ENCODE results near the gene MAPK10. TPM values are rescaled to one million over a fixed set of nuclear protein-coding genes. Genes with fewer than 3 reads are reported as not detected.
"Not testable (repeated sequence)": the region's sequence is repeated elsewhere in the genome, so short reads cannot be mapped to it uniquely, and the experiment has no call there.

MAPK10 gene
- polyA plus RNA-seq, 6 donors from 2014 or later: 0.08 to 1.5 (median 0.97) TPM

DNA sequence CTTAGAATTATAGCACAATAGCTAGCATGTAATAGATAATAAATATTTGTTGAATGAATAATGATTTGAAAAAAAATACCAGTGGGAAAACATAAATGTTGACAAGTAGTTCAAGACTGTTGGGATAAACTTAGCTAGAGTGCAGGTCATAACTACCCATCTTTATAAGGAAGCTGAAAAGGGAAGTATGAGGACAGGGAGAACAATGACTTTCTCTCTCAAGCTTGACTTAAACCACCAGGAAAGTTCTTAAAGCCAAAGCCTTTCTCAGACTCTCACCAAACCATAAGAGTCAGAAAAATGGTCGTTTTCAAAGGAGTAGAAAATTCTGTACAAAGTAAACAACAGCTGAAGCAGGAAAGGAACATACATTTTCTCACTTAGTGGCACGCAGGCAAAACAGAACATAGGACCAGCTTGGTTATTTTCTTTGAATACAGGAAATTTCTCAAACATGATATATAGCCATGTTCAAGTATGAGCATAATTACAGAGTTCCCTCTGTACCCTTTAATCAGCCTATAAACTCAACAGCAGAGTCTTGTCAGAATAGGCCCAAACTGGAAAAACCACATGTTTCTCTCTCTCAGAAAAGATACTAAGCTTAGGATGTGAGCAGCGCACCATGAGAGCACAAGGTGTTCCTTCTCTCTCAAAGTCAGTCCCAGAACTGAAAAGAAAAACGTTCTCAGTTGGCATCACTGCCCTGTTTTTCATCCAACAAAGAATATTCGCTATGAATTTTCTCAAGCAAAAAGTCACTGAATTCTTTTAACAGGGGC lies 28.7 kb downstream of the MAPK10 start:
- ATAC-seq (ENCODE audit: low read depth in 2 of 2) (no peak), DNase-seq (no peak)
- Mint-ChIP-seq H3K4me1 (peaks cover 0 to 4% (median 0%) of the 10 kb centered on the region in 3 donors), H3K27ac (peak overlapping the region in 1 of 6 donors; percentile 93), H3K9me3 (peaks cover 0 to 6% (median 0%) of the 10 kb centered on the region in 7 donors), H3K36me3 (no peaks in the 10 kb centered on the region), H3K4me3 (no peak overlapping the region), H3K27me3 (no peaks in the 10 kb centered on the region)

DNA sequence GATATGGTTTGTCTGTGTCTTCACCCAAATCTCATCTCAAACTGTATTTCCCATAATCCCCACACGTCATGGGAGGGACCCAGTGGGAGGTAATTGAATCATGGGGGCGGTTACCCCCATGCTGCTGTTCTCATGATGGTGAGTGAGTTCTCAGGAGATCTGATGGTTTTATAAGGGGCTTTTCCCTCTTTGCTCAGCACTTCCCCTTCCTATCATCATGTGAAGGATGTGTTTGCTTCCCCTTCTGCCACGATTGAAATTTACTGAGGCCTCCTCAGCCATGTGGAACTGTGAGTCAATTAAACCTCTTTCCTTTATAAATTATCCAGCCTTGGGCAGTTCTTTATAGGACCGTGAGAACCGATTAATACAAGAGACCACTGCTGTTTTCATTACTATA lies 29.4 kb downstream of the MAPK10 start:
- not testable (repeated sequence) for H3K9me3 Mint-ChIP-seq, H3K36me3 Mint-ChIP-seq, H3K4me1 Mint-ChIP-seq, H3K4me3 Mint-ChIP-seq, H3K27me3 Mint-ChIP-seq
- peak overlapping the region in 3 of 6 donors; percentile 17 to 37 (median 26) for H3K27ac Mint-ChIP-seq
- ATAC-seq (ENCODE audit: low read depth in 2 of 2) (peak; percentile 35 to 50), DNase-seq (peak; percentile 3)

DNA sequence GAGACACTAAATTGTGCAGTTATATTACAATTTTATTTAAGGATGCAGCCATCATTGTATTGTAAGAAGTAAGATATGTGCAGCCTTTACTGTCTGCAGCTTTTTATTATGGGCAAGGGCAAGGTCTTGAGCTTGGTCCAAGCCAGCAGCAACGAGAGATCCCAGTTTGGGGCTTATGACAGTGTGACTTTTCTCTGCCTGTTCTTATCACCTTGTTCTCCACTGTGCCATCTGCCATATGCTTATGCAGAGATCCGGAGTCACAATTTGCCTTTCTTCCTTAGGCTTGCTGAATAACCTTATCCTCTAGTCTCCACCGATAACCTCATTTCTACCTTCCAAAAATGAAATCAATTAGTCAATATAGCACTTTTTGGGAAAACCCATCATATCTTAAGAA lies 30.4 kb downstream of the MAPK10 start:
- no peak overlapping the region for H3K4me3 Mint-ChIP-seq
- H3K9me3 Mint-ChIP-seq: peaks cover 0 to 6% (median 0%) of the 10 kb centered on the region in 7 donors
- DNase-seq (no peak), ATAC-seq (ENCODE audit: low read depth in 2 of 2) (no peak)
- H3K4me1 Mint-ChIP-seq: peaks cover 0 to 4% (median 0%) of the 10 kb centered on the region in 3 donors
- no peaks in the 10 kb centered on the region for H3K27me3 Mint-ChIP-seq
- H3K27ac Mint-ChIP-seq: no peak overlapping the region
- no peaks in the 10 kb centered on the region for H3K36me3 Mint-ChIP-seq

DNA sequence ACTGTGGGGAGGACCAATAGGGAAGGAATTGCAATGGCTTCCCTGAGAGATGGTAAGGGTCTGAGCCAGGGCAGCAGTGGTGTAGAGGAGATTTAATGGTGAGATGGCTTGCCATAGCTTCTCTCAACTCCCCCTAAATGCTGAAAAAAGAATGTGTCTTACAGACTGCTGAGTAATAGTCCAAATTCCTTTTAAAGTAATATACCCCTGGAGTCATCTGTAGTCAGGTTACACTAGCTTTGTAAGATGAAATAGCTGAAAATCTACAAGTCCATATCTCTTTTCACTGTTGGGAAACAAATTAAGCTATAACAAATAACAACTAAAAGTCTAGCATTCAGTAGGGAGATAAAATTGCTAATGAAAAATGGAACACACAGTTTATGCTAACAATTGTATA lies 33.5 kb downstream of the MAPK10 start:
- no peak overlapping the region for H3K4me3 Mint-ChIP-seq
- H3K27me3 Mint-ChIP-seq: no peaks in the 10 kb centered on the region
- DNase-seq (no peak), ATAC-seq (ENCODE audit: low read depth in 2 of 2) (no peak)
- no peaks in the 10 kb centered on the region for H3K36me3 Mint-ChIP-seq
- H3K27ac Mint-ChIP-seq: no peak overlapping the region
- H3K9me3 Mint-ChIP-seq: peaks cover 0 to 6% (median 1%) of the 10 kb centered on the region in 7 donors
- peaks cover 0 to 4% (median 0%) of the 10 kb centered on the region in 3 donors for H3K4me1 Mint-ChIP-seq

DNA sequence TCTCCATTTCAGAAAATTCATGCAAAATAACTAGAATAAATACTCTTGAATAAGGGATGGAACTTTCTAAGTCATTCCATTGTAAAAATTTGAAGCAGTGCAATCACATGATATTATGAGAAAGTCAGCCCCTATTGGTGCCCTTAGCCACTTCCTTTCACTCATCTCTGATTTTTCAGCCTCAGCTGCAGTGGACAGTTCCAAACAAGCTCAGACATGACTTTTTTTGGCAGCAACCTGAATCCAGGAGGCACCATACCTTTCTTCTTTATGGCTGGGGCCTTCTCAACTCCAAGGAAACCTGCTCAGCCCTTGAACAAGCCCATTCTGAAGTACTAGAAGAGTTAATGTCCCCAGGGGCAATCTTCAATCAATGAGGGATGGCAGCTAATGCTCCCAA lies 40.5 kb downstream of the MAPK10 start:
- Mint-ChIP-seq H3K9me3 (peaks cover 0 to 6% (median 0%) of the 10 kb centered on the region in 7 donors), H3K4me3 (no peak overlapping the region), H3K36me3 (no peaks in the 10 kb centered on the region), H3K27ac (no peak overlapping the region), H3K4me1 (no peaks in the 10 kb centered on the region), H3K27me3 (peaks cover 0 to 4% (median 0%) of the 10 kb centered on the region in 3 donors)
- ATAC-seq (ENCODE audit: low read depth in 2 of 2) (no peak), DNase-seq (no peak)

DNA sequence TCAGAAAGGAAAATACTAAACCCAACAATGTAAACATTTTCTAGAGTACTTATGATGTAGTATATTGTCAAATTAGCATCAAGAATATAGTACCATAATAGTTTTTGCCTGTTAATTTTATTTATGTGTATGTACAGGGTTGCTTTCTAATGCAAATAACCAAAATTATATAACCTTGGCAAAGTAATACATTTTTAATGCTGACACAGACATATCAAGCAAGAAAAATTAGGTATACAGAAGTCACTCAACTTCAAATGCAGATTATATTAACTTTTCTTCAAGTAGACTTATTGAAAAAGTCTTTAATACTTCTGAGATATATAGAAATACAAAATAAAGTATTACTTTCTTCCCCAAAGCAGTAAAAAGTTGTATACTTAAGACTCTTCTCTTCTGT lies 44.3 kb downstream of the MAPK10 start:
- DNase-seq: no peak
- ATAC-seq (ENCODE audit: low read depth in 2 of 2): no peak
- Mint-ChIP-seq H3K27me3 (peaks cover 0 to 4% (median 0%) of the 10 kb centered on the region in 3 donors), H3K36me3 (no peaks in the 10 kb centered on the region), H3K4me3 (no peak overlapping the region), H3K27ac (no peak overlapping the region), H3K9me3 (peaks cover 0 to 6% (median 0%) of the 10 kb centered on the region in 7 donors), H3K4me1 (no peaks in the 10 kb centered on the region)

DNA sequence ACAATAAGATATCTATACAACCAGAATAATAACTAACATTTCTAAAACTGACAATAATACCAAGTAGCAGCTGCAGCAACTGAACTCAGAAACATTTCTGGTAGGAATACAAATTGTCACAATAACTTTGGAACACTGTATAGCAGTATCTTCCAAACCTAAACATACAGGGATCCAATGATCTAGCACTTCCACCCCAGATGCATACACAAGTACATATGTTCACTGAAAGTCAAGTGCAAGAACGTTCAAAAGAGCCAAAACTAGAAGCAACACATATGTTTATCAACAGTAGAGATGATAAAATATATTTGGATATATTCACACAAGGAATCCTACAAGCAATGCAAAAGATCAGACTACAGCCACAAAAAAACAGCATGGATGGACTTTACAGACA lies 46.2 kb downstream of the MAPK10 start:
- no peaks in the 10 kb centered on the region for H3K9me3 Mint-ChIP-seq
- H3K4me3 Mint-ChIP-seq: no peak overlapping the region
- H3K27ac Mint-ChIP-seq: no peak overlapping the region
- H3K4me1 Mint-ChIP-seq: no peaks in the 10 kb centered on the region
- H3K27me3 Mint-ChIP-seq: peaks cover 0 to 4% (median 0%) of the 10 kb centered on the region in 3 donors
- no peaks in the 10 kb centered on the region for H3K36me3 Mint-ChIP-seq
- DNase-seq (no peak), ATAC-seq (ENCODE audit: low read depth in 2 of 2) (no peak)

DNA sequence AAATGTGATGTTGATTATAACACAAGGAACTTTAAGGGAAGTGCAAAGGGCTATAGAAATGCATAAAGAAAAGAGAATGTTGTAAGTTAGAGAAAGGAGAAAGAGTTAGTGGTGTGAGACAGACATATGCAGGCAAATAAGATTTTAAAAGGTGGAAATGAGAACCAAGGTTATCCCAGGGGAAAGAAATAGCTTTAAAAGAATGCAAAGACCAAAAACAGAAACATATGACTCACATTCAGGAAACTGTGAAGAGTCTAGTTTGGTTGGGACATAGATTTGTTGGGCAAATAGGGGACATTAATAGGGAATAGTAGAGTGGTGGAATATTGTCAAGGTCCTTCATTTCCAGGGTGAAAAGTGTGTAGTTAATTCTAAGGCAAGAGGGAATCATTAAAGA lies 52.4 kb downstream of the MAPK10 start:
- no peak overlapping the region for H3K4me3 Mint-ChIP-seq
- H3K27ac Mint-ChIP-seq: no peak overlapping the region
- H3K9me3 Mint-ChIP-seq: peaks cover 0 to 3% (median 0%) of the 10 kb centered on the region in 7 donors
- no peaks in the 10 kb centered on the region for H3K27me3 Mint-ChIP-seq
- no peak for DNase-seq
- no peak for ATAC-seq (ENCODE audit: low read depth in 2 of 2)
- no peaks in the 10 kb centered on the region for H3K36me3 Mint-ChIP-seq
- no peaks in the 10 kb centered on the region for H3K4me1 Mint-ChIP-seq

DNA sequence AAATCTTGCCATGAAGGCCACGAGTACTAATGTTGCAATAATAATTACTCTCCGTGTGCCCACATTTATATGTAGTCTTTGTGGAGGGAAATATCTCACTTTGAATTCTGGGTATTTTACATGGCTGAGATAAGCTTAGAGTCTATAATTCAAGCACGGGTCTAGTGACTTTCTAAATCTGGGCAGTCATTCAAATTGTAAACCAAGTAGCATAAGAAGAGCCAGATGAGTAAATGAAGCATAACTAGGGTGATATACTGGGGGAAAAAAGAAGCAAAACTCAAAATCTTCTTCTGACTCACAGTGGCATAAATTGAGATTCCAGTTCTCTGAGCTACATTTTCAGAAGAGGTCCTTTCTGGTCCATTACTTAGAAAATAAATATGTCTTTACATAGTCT lies 53.0 kb downstream of the MAPK10 start:
- H3K27ac Mint-ChIP-seq: no peak overlapping the region
- no peak for ATAC-seq (ENCODE audit: low read depth in 2 of 2)
- H3K4me1 Mint-ChIP-seq: no peaks in the 10 kb centered on the region
- peaks cover 0 to 3% (median 0%) of the 10 kb centered on the region in 7 donors for H3K9me3 Mint-ChIP-seq
- no peaks in the 10 kb centered on the region for H3K36me3 Mint-ChIP-seq
- H3K4me3 Mint-ChIP-seq: no peak overlapping the region
- no peaks in the 10 kb centered on the region for H3K27me3 Mint-ChIP-seq
- no peak for DNase-seq

DNA sequence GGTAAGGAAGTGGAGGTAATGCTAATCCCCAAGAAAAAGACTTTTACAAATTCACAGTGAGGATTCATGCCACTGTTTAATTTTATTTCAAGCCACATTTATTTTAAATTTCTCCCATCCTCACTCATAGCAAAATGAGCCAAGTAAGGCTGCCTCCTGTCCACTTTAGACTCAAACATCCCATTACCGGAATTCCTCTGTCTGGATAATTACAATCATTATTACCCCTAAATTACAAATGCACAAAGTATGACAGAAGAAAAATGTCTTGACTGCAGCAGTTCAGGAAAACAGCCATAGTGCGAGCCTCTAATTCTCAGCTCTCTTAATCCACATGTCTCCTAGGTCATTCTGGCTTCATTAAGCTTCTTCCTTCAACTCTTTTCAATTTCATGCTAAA lies 57.0 kb downstream of the MAPK10 start:
- Mint-ChIP-seq H3K4me1 (no peaks in the 10 kb centered on the region), H3K9me3 (peaks cover 0 to 3% (median 0%) of the 10 kb centered on the region in 7 donors), H3K36me3 (no peaks in the 10 kb centered on the region), H3K27ac (no peak overlapping the region), H3K27me3 (peaks cover 0 to 1% (median 0%) of the 10 kb centered on the region in 3 donors), H3K4me3 (no peak overlapping the region)
- no peak for ATAC-seq (ENCODE audit: low read depth in 2 of 2)
- no peak for DNase-seq

DNA sequence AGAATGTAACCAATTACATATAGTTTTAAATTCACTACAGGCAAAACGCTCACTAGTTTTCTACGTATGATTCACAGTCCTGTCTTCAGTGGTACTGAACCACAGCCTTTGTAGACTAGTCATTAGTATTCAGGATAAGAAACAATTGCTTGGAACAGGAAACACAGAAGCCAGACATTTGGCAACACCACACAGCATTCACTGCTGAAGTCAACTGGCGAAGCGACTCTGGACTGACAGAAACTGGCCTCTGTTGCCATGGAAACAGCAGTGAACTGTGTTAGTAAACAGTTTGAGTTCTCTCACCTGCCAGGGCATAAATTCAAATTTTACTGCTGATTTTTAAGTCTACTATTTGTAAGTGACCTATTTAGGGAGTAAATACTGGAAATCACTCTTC lies 57.6 kb downstream of the MAPK10 start:
- Mint-ChIP-seq H3K4me1 (no peaks in the 10 kb centered on the region), H3K27me3 (peaks cover 0 to 5% (median 0%) of the 10 kb centered on the region in 3 donors), H3K9me3 (peaks cover 0 to 3% (median 0%) of the 10 kb centered on the region in 7 donors), H3K4me3 (no peak overlapping the region), H3K27ac (no peak overlapping the region), H3K36me3 (no peaks in the 10 kb centered on the region)
- ATAC-seq (ENCODE audit: low read depth in 2 of 2) (peak in 1 of 2 donors; percentile 12), DNase-seq (no peak)

DNA sequence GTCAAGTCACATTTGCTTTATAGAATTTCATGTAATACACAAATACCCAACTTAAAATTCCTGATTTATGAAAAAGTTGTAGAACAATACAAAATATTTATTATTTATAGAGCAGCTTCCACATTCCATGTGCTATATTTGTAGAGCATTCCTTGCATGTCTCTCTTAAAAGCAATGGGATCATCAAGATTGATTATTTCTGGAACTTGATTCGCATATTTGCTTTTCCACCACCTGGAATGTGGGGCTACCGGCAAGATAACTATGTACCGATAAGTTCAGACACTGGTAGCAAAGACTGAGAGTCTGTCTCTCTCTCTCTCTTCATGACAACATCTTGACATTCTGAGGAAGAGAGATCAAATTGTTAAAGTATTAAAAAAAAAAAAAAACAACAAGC lies 59.3 kb downstream of the MAPK10 start:
- no peak for ATAC-seq (ENCODE audit: low read depth in 2 of 2)

DNA sequence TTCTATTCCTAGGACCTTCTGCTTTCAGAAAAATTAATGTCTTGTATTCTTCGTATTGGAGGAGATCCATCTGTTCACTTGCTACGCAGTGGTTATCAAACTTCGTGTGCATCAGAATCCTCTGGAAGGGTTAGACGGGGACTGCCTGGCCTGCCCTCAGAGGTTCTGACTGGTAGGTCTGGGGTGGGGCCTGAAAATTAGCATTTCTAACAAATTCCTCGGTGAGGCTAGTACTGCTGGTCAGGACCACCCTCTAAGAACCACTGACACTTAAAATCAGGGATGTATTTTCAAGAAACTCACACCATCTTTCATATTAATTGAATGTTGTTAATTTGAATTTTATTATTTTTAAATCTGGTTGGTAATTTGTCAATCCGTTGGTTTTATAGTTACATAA lies 63.0 kb downstream of the MAPK10 start:
- Mint-ChIP-seq H3K4me1 (no peaks in the 10 kb centered on the region), H3K4me3 (no peak overlapping the region), H3K9me3 (no peaks in the 10 kb centered on the region), H3K27me3 (peaks cover 0 to 9% (median 0%) of the 10 kb centered on the region in 3 donors), H3K36me3 (no peaks in the 10 kb centered on the region), H3K27ac (no peak overlapping the region)
- ATAC-seq (ENCODE audit: low read depth in 2 of 2) (no peak), DNase-seq (no peak)

More for the DNA sequence above, 59.3 kb downstream of the MAPK10 start:
- no peak overlapping the region for H3K4me3 Mint-ChIP-seq
- no peaks in the 10 kb centered on the region for H3K4me1 Mint-ChIP-seq
- no peak for DNase-seq
- peaks cover 0 to 3% (median 0%) of the 10 kb centered on the region in 7 donors for H3K9me3 Mint-ChIP-seq
- no peaks in the 10 kb centered on the region for H3K36me3 Mint-ChIP-seq
- no peak overlapping the region for H3K27ac Mint-ChIP-seq
- peaks cover 0 to 5% (median 0%) of the 10 kb centered on the region in 3 donors for H3K27me3 Mint-ChIP-seq

DNA sequence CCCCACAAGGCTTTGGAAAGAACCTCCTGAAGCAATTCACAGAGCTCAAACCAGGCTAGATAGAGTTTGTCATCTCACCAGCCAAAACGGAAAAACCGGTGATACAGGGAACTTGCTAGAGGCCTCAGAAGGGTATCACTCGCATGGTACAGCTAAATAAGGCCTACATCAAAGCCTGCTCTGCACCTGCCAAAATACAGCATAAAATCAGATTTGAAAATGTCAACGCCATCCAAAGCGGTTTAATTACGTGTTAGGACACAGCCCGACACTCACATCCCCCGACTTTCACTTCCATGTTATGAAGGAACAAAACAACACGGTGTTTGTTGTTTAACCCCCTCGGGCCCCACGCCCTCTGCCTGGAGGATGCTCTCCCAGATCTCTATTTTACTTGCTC lies 65.0 kb downstream of the MAPK10 start:
- H3K27me3 Mint-ChIP-seq: peaks cover 0 to 9% (median 0%) of the 10 kb centered on the region in 3 donors
- ATAC-seq (ENCODE audit: low read depth in 2 of 2) (no peak), DNase-seq (no peak)
- no peak overlapping the region for H3K27ac Mint-ChIP-seq
- no peak overlapping the region for H3K4me3 Mint-ChIP-seq
- no peaks in the 10 kb centered on the region for H3K9me3 Mint-ChIP-seq
- no peaks in the 10 kb centered on the region for H3K36me3 Mint-ChIP-seq
- no peaks in the 10 kb centered on the region for H3K4me1 Mint-ChIP-seq
